ENCODE data around the gene OR10A5.
"Not testable (repeated sequence)": the region's sequence is repeated elsewhere in the genome, so short reads cannot be mapped to it uniquely, and the experiment has no call there.

OR10A5 gene, protein sequence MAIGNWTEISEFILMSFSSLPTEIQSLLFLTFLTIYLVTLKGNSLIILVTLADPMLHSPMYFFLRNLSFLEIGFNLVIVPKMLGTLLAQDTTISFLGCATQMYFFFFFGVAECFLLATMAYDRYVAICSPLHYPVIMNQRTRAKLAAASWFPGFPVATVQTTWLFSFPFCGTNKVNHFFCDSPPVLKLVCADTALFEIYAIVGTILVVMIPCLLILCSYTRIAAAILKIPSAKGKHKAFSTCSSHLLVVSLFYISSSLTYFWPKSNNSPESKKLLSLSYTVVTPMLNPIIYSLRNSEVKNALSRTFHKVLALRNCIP

DNA sequence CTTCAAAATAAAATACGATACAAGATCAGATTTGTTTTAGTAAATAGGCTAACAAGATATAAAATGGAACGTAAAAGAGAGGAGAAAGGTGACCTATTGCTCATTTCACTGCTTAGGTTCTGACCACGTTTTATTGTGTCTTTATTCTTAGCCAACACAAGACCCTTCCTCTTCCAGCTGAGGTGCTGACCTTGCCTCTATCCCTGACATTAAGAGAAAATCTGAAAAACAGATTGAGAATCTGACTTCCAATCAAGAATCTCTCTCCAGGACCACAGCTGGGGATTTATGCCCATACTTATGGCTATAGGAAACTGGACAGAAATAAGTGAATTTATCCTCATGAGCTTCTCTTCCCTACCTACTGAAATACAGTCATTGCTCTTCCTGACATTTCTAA, at the start of gene OR10A5:
OR10A5 (plus strand) TSS at position 301 of the 400 bp plus-strand sequence; CDS start at position 301, 0 bp downstream.
- DNase-seq (ENCODE audit: low spot score), result no peak

DNA sequence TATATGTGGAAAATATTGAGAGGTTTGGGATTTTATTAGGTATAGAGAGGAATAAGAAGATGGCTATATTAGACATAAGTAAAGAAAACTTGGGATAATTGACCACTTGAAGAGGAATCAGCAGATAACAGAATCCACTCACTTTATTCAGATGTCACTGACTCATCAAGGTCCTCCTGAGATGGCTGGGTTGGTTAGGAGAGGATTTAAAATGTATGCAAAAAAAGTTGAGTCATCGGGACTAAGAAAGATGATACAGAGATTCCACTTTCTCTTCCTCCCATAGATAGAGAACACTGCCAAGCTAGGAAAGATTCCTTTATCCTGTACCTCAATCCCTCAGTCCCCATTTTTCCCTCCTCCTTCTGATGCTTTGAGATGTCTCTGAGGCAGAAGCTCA, 46.1 kb upstream of the OR10A5 start, which contains the start of gene OR6A2:
OR6A2 (minus strand) TSS at position 288 of the 400 bp plus-strand sequence. CDS start 3,981 bp downstream, outside the sequence.
- no peak for DNase-seq (ENCODE audit: low spot score)

DNA sequence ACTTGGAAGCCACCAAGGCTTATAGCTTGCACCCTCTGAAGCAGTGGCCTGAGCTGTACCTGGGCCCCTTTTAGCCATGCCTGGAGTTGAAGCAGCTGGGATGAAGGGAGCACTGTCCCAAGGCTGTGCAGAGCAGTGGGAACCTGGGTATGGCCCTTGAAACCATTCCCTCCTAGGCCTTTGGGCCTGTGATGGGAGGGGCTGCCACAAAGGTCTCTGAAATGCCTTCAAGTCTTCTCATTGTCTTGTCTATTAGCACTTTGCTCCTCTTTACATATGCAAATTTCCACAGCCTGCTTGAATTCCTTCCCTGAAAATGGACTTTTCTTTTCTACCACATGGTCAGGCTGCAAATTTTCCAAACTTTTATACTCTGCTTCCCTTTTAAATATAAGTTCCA, 44.4 kb upstream of the OR10A5 start:
- not testable (repeated sequence) for DNase-seq (ENCODE audit: low spot score)

DNA sequence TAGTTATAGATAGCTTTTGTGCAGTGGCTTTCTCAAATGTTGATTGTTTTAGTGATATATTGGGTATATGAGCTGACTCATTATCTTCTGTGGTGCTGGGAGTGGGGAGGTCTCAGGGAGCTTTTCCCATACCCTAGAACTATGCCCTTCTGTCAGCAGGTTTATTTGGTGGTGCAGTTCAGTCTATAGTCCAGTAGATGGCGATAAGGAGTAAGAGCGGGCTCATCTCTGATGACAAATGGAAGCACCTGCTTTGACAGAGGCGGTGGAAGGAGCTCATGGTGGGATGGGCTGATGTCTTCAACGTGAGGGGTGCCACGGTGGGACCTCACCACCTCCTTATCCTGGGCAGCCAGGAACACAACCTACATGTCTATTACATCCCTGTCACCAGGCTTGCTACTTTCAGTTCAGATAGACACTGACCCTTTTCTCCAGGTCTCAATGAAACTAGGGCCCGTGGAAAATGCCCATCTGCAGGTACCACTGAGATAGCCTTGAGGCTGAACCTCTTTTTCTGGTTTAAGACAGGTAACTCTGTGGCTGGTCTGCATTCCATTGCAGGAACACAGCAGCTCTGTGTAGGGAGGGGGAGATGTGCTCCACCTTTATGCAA, 33.0 kb upstream of the OR10A5 start:
- DNase-seq (ENCODE audit: low spot score), result peak; percentile 77

DNA sequence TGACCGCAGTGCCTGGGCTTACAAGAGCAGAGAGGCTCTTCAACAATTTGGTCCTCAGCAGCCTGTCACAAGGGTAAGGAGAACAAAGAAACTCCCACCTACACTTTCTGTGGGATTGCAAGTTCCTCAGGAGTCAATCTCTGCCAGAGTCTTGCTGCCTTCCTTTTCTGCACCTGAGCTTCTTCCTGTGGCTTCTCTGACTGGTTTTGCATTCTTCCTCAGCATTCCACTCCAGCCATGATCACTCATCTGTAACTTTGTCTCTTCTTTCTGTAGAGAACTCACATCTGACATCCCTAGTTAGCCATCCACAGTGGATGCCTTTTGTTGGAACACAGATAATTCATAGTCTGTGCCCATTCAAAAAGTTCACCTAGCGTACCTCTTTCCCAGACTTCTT, 31.8 kb upstream of the OR10A5 start:
- DNase-seq (ENCODE audit: low spot score), result no peak

DNA sequence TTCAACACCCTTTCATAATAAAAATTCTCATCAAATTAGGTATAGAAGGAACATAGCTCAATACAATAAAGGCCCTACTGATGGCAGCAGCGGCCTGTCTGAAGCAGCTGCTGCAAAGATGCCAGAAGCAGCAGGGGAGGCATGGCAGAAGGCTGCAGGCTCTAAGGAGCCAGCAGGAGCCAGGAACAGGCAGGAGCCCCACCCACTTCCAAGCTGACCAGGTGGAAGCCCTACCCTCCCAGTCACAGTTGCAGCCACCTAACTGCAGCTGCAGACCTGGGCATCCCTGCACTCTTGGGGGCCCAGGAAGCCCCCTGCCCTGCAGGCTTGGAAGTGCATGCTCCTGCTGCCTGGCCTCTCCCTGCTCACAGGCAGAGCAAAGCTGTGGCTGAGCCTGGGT, 27.8 kb upstream of the OR10A5 start:
- no peak for DNase-seq (ENCODE audit: low spot score)

DNA sequence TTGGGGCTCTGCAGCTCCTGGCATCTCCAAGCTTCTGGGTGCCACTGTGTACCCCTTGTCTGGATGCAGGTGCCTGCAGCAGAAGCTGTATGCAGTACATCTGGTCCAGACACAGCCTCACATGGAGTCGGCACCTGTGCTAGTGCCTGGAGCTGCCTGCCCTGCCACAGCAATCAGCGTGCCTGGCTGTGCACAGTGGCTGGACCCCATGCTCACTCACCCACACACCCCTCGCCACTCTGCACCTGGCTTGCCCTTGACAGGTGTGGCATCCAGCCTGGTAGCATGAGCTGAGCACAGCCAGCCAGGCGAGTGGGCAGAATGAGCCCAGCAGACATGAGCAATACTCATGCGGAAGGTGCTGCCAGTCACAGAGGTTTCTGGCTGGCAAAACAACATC, 26.5 kb upstream of the OR10A5 start:
- DNase-seq (ENCODE audit: low spot score), result no peak

DNA sequence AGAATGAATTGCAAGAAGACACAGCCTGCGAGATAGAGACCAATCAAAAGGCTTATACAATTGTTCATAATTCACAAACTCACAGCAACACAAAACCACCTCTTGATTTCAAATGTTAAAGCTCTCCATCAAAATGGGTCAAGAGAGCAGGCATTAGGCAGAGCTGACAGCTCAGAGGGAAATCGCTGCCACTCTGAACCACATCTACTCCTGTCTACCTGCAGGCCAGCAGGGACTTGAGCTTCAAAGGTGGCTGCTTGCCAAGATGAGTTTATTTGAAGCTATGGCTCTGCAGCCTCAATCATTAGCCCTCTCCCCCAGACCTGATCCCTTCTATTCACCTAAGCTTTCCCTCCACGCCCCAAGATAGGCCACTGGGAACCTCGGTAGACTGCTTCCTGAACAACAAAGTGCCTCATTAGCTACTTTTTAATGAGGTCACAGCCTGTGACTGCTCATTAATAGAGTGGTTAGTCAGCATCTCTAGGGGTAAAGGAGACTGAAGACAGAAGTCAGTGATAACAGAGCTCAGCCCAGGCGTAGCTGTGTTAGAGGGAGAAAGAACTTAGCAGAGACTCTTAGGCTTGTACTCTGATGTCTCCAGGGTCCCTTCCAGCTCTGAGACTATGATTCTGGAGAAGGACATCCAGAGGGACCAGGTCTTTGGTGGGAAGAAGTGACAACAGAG, 21.2 kb upstream of the OR10A5 start:
- DNase-seq (ENCODE audit: low spot score), result no peak

DNA sequence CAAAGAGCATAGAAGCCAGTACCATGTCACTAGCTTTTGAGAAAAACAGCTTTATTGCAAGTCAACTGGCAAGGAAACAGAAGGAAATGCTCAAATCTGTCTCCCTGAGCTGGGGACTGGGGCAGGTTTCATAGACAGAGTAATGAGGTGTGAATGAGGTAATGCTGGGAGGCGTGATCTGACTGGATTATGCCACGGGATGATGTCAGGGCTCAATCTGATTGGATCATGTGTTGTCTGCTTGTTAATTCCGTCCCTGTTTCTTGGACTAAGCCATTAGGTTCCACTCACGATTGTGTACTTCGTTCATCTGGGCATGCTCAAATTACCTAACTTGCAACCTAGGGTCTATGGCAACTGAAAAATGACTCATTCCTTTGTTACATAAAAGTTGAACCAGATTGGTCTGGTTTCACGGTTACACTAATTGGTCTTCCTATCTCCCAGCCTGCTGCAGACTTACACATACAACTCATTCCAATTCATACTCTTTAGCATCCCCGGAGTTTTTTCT, 20.2 kb upstream of the OR10A5 start:
- DNase-seq (ENCODE audit: low spot score), result no peak

DNA sequence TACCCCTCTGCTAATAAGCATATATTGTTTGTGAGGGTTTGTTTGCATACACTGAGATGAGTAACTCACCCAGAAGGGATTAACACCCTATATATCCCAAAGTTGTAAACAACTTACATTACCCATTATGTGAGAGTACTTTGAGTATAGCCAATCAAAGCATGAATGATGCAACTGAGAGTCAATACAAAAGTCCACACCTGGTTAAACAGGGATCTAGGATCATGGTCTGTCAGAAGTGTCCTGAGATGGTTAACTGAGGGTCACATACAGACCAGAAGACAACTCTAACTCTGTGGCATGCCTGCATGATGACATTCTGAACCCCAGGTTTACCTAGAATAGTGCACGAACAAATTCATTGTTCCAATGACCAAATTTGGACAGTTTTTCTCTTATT, 17.4 kb upstream of the OR10A5 start:
- no peak for DNase-seq (ENCODE audit: low spot score)

DNA sequence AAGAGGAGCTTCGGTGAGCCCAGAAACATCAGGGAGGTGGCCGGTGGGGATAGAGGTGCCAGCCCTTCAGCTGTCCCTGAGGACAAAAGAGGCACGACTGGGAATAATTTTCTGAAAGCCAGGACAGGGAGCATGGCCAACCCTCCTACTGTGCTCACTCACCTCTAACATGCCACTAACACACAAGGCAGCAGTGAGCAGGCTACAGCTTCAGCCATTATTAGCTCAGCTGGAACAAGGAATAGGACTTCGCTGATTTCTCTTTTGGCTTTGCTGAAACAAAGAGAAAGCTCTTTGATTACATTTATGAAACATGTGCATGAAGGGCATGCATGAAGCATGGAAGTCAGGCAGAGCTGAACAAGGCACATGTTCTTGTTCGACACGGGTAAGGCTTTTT, 12.1 kb upstream of the OR10A5 start:
- no peak for DNase-seq (ENCODE audit: low spot score)

DNA sequence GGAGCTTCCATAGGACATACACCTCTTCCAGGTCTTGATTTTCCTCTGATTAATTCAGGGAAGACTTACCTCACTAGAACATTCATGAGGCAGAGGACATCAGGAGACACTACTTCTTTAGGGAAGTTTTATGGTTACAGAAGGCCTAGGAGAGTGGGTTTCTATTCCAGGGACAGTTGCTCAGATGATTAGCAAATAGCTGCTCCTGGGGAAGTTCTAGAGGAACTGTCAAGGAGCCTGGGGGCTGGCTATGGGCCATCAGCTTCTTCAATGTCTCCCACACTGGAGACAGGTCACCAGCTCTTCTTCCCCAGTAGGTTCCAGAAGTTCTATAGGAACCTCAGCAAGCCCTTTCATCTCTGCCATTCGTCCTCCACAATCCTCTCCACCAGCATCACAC, 11.5 kb upstream of the OR10A5 start:
- DNase-seq (ENCODE audit: low spot score), result no peak

DNA sequence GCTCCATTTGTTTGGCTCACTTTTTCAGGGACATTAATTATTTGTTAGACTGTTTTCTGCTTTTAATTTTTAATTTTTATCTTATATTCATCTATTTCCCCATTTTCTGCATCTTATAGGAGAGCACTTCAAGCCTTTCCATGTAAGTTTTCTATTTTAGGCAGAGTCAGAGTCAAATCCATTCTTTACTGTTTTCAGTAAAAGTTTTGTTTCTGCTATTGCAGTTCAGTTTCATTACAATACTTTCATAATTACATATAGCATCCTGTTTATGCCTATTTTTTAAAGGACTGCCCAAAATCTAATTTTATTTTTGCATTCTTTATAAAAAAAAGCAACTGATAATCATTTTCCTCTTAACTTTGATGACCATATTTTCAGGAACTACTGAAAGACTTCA, 3.8 kb upstream of the OR10A5 start:
- no peak for DNase-seq (ENCODE audit: low spot score)

DNA sequence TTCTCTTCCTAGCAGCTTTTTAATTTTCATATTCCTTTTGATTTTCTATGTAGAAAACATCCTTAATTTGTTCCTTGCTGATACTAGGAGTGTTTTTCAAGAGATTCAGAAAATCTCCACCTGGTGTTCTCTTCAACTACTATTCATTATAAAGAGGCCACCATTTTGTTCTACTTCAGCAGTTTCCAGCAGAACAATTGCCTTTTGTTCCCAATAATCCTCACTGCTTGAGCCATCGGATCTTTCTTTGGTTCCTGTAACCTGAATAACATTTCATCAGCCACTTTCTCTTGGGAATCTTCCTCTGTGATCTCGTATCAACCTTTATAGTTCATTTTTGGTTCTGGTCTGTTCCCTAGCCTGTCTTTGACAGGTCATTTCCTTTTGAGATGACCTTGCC, 1.8 kb upstream of the OR10A5 start:
- DNase-seq (ENCODE audit: low spot score), result no peak

DNA sequence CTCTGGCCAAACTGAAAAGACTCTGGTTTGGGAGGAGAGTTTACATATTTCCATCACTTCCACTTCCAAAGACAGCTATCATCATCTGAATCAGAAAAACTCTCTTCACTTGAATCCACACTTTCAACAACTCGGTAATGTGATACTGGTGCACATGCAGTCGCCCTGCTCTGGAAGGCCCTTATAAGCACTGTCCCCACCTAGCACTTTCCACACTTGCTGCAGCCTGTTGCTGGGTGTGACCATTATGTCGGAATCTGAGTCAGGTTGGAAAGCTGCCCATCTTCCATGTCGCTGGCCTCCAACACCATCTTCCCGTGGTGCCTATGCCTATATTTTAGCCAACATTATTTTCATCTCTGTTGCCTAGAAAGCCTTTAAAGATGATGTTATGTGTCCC, 1.1 kb upstream of the OR10A5 start:
- DNase-seq (ENCODE audit: low spot score), result no peak

DNA sequence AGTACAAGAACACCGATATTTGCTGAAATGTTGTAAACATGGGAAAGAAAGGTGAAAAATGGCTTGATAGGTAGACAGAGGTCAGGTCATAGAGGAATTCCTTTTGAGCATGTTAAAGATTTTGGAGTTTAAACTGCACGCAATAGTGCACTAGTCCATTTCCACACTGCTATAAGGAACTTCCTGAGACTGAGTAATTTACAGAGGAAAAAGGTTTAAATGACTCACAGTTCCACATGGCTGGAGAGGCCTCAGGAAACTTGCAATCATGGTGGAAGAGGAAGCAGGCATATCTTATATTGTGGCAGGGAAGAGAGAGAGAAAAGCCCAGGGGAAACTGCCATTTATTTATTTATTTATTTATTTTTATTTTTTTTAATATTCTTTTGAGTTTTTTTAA, 5.0 kb downstream of the OR10A5 start:
- DNase-seq (ENCODE audit: low spot score), result no peak

DNA sequence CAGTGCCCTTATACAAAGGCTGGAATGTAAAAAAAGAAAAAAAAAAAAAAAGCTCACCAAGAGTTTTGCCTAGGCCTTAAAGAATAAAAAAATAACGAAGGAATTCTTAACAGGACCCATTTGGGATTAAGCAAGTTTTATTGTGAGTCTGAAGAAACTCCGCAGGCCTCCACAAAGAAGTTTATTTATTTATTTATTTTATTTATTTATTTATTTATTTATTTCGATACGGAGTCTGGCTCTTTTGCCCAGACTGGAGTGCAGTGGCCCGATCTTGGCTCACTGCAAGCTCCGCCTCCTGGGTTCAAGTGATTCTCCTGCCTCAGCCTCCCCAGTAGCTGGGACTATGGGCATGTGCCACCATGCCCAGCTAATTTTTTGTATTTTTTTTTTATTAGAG, 9.3 kb downstream of the OR10A5 start:
- DNase-seq (ENCODE audit: low spot score), result not testable (repeated sequence)

DNA sequence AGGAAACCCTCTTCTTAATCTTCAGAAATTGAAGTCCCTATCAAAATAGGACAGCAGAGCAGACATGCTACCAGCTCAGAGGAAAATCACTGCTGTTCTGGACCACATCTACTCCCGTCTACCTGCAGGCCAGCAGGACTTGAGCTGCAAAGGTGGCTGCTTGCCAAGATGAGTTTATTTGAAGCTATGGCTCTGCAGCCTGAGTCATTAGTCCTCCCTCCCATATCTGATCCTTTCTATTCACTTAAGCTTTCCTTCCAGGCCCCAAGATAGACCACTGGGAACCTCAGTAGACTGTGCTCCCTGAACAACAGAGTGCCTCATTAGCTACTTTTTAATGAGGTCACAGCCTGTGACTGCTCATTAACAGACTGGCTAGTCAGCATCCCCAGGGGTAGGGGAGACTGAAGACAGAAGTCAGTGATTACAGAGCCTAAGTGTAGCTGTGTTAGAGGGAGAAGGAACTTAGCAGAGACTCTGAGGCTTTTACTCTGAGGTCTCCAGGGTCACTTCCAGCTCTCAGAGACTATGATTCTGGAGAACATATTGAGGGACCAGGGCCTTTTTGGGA, 10.6 kb downstream of the OR10A5 start:
- DNase-seq (ENCODE audit: low spot score), result no peak

DNA sequence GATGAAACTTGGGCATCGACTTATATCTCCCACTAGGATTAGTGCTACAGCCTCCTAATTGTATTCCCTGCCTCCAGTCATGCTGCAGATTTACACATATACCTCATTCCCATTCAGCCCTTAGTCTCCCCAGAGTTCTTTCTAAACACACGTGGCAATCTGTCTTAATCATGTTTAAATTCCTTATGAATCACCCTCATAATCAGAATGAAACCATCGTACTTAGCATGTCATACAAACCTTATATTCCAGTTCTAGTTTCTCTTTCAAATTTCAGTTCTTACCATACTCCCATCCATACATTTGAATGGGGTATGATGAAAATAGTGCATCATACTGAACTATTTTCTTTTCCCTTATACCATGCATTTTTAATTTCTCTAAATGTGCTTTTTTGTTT, 11.4 kb downstream of the OR10A5 start:
- no peak for DNase-seq (ENCODE audit: low spot score)

DNA sequence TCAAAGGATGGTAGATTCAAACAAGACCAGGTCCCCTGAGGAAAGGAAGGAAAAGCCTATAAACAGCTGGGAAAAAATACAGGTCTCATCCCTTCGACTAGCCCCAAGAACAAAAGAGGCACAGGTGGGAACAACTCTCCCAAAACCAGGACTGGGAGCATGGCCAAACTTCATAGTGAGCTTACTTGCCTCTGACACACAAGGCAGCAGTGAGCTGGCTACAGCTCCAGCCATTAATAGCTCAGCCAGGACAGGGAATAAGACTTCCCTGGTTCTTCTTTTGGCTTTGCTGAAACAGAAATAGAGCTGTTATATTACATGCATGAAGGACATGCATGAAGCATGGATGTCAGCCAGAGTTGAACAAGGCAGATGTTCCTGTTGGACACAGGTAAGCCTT, 17.5 kb downstream of the OR10A5 start, which contains the start of gene OR10A2:
OR10A2 (plus strand) TSS at position 97 of the 400 bp plus-strand sequence. CDS start 6,698 bp downstream, outside the sequence.
- DNase-seq (ENCODE audit: low spot score), result no peak

DNA sequence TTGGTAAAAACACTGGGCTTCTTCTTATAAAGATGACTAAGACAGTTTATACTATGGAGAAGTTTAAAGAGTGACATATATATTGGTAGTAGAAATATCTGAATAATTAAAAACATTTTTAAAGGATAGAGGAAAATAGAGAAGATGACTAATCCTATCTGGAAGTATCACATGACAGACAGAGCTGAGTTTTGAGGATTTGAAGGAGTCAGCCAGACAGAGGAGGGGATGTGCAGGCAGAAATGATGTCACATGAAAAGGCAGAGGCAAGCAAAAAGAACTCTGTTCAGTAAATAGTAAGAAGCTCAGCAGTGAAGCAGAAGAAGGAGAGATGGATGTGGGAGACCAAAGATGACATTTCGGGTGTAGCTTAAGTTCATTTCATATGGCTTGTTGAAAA, 19.0 kb downstream of the OR10A5 start:
- DNase-seq (ENCODE audit: low spot score), result no peak

DNA sequence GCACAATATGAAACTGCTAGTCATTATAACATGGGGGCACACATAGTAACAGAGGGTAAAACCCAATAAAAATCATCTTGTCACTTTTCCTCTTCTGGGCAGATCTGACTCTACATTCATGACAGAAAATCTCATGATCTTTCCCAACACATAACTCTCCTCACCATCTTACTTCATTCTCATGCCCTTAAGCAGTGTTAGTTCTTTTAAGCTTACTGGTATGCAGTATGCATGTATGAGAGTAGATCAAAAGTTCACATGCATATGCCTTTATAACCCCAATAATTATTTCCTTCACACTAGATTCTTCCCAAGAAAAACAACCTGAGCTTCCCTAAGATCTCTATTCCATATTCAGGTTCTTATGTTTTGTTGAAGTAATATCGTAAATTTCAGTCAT, 25.8 kb downstream of the OR10A5 start:
- no peak for DNase-seq (ENCODE audit: low spot score)

DNA sequence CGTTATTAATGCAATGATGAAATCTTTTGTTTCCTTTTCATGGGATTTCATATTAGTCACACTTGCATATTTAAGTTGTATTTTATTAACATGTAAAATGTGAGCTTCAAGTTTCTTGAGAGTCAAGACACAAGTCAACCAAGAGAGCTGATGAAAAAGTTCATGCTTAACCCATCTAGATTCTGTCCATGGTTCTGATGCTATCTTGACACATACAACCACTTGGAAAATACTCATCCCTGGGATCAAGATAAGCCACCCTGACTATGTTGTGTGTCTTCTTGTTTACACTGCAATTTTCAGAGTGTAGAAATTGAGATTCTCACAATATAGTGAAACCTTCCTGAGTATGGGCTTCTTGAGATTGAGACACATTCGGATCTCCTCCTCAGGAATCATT, 30.3 kb downstream of the OR10A5 start:
- DNase-seq (ENCODE audit: low spot score), result no peak
